Astrocyte of the spinal cord (primary cell): ENCODE data around the gene ZNF821.

Experiments used
- DNase-seq: peaks from one replicate; pipeline ENCODE4 v3.0.0; 2011; ENCODE audit warnings: low read depth, low spot score
- H3K4me3 ChIP-seq: 2 replicates; pipeline ENCODE4 v1.5.1; 2011; ENCODE audit warnings: low read depth, mild to moderate bottlenecking, low read length, moderate library complexity
- CTCF ChIP-seq: IDR thresholded peaks from 2 replicates; pipeline ENCODE4 v1.5.1; 2012; ENCODE audit warnings: low read depth, mild to moderate bottlenecking, low read length, inconsistent platforms
- in situ Hi-C: cut with HindIII; loops from 2 replicates; pipeline ENCODE4 v1.10.0; 2017; ENCODE audit warnings: low sequenced_read_pairs

The ZNF821 gene

DNA sequence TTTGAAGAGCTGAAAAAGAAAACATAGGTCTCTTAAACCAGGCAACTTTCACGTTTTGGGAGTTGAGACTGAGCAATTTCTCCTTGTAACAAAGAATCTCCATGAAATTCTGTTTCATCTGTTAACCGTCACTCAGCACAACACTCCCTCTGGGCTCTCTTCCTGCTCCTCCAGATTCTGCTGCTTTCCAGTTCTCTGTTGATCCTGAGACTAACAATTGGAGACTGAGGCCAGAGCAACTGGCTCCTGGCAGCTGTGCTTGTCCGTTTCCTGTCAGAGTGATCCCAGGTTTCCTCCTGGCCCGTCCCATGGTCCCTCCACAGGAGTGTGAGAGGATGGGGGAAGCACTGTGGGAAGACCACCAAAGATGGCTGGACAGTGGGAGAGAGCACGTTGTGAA, 43.8 kb upstream of the ZNF821 start:
- in situ Hi-C loops = no loop called here
- TF ChIP-seq CTCF = no peak
- DNase-seq = no peak
- no peak overlapping the region for H3K4me3 ChIP-seq

- DNase-seq = peak; percentile 86
- in situ Hi-C loops = no loop called here
- H3K4me3 ChIP-seq = no peak overlapping the region
- no peak for TF ChIP-seq CTCF
Measured at GRCh38 chr16:71927383-71927782, 43.4 kb upstream of the ZNF821 start.

DNA sequence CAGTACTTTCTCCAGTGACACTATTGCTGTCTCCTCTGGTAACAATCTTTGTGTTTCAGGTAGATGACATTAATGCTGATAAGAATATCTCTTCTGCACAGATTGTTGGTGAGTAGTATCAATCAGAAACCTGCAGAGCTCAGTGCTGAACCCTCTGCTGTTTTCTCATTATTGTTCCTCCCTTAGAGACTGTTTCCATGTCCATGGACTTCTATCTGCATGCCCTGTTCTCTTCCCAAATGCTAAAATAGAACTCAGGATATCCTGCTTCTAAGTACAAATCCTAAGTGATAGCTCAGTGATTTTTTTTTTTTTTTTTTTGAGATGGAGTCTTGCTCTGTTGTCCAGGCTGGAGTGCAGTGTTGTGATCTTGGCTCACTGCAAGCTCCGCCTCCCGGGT, 40.7 kb upstream of the ZNF821 start:
- in situ Hi-C loops = no loop called here
- TF ChIP-seq CTCF = no peak
- no peak for DNase-seq
- no peak overlapping the region for H3K4me3 ChIP-seq

GRCh38 chr16:71923941-71924690, 40.1 kb upstream of the ZNF821 start:
- in situ Hi-C loops = no loop called here
- DNase-seq = peak; percentile 48
- no peak for TF ChIP-seq CTCF
- H3K4me3 ChIP-seq = no peak overlapping the region

DNA sequence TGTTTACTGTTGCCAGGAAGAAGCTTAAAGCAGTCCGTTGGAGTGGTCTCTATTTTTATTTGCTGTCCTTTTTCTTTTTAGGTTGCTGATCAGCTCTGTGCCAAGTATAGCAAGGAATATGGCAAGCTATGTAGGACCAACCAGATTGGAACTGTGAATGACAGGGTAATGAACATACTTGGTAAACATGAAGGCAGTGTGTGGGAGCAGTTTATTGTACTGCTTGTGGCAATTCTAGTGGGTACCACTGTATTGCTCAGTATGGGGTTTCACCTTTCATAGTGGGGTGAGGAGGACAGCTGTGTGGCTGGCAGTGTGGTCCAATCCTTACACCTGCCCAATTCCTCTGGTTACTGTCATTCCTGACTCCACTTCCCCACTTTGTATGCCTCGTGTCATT, 36.7 kb upstream of the ZNF821 start:
- DNase-seq = no peak
- TF ChIP-seq CTCF = no peak
- H3K4me3 ChIP-seq = no peak overlapping the region
- in situ Hi-C loops = no loop called here

DNA sequence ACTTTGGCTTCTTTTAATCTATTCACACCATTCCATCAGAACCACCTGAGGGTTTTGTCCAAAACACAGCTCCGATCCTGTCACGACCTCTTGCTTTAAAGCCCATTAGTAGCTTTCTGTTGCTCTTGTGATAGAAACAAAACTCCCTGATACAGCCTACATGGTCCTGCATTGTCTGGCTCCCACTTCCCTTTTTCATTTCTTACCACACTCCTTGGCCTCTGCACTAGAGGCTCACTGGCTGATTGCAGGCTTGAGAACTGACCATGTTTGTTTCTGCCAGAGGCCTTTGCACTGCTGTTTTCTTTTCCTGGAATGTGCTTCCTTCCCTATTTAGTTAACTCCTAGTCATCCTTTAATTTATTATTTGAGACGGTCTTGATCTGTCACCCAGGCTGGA, 35.1 kb upstream of the ZNF821 start:
- no peak for TF ChIP-seq CTCF
- DNase-seq = no peak

GRCh38 chr16:71917900-71918299, 33.9 kb upstream of the ZNF821 start:
- peak; percentile 51 for DNase-seq
- TF ChIP-seq CTCF = no peak
- in situ Hi-C loops = no loop called here
- H3K4me3 ChIP-seq = no peak overlapping the region

More for the DNA sequence above, 35.1 kb upstream of the ZNF821 start:
- no peak overlapping the region for H3K4me3 ChIP-seq
- in situ Hi-C loops = no loop called here
